Hepatocyte (in vitro differentiated cells): ENCODE data around the gene GLRA3.
A peak's percentile ranks its signal among the peaks of the same experiment; 100 is the strongest.

ENCODE experiments used
- EZH2 ChIP-seq: fragments of 200-600 bp; sonication (generic); IDR thresholded peaks from 2 replicates; pipeline ENCODE4 v1.6.1; 2016; ENCODE audit warnings: antibody characterized with exemption, mild to moderate bottlenecking, borderline replicate concordance
- TF ChIP-seq, protein P1 (sequence below): fragments of 200-600 bp; sonication (generic); IDR thresholded peaks from 2 replicates; pipeline ENCODE4 v1.5.1; 2016; ENCODE audit warnings: antibody characterized with exemption, mild to moderate bottlenecking; ENCODE audit not compliant: poor library complexity

DNA sequence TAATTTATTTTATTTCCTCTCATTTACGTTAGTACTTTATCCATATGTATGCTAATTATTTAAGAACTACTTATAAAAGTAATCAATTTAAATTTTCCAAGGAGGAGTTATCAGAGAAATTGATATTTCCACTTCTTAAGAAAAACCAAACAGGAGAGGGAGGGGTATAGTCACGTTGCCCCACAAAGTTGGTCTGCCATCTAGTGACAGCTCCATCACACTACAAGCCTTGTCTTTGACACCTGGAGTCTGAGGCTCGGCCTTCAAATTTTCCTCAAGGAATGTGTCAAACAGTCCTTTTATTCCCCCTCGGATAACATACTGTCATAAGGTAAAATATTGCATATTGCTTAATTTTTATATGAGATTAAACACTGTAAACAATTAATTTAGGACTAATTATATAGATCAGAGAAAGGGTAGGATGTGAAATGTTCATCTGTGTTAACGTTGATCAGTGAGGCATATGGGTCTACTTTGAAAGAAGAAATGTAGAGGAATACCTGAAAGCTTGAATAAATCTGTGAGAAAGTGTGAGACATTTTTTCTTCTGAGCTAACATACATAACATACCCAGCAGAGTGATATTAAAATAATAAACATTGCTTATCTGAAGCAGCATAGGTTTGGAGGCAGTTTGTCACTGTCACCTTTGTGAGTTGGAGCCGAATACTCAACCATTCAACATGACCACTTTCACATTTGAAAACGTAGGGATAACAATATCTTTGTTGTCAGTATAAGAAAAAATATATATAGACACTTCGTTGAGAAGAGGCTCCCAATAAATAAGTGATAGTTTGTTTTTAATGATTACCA, 114.4 kb downstream of the GLRA3 start:
- TF ChIP-seq, protein P1, sequence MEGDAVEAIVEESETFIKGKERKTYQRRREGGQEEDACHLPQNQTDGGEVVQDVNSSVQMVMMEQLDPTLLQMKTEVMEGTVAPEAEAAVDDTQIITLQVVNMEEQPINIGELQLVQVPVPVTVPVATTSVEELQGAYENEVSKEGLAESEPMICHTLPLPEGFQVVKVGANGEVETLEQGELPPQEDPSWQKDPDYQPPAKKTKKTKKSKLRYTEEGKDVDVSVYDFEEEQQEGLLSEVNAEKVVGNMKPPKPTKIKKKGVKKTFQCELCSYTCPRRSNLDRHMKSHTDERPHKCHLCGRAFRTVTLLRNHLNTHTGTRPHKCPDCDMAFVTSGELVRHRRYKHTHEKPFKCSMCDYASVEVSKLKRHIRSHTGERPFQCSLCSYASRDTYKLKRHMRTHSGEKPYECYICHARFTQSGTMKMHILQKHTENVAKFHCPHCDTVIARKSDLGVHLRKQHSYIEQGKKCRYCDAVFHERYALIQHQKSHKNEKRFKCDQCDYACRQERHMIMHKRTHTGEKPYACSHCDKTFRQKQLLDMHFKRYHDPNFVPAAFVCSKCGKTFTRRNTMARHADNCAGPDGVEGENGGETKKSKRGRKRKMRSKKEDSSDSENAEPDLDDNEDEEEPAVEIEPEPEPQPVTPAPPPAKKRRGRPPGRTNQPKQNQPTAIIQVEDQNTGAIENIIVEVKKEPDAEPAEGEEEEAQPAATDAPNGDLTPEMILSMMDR = peak; percentile 63
- TF ChIP-seq EZH2 = no peak
